GM10266 (cell line): ENCODE results near the gene MKRN2.

Experiments
- DNase-seq: peaks from one replicate; pipeline ENCODE4 v3.0.0; 2012; ENCODE audit errors: extremely low spot score
- CTCF ChIP-seq: IDR thresholded peaks from 2 replicates; pipeline ENCODE4 v1.5.1; 2012; ENCODE audit warnings: mild to moderate bottlenecking, low read depth; ENCODE audit not compliant: control insufficient read depth, insufficient read depth; ENCODE audit errors: missing control alignments

The MKRN2 gene

GRCh38 chr3:12515631-12516030 is 41.3 kb upstream of the MKRN2 start:
- no peak for DNase-seq
- no peak for TF ChIP-seq CTCF

GRCh38 chr3:12516873-12517272 is 40.0 kb upstream of the MKRN2 start:
- TF ChIP-seq CTCF, result no peak
- DNase-seq, result no peak

GRCh38 chr3:12518261-12519028 is 38.4 kb upstream of the MKRN2 start:
- DNase-seq, result no peak
- no peak for TF ChIP-seq CTCF

- DNase-seq, result no peak
- TF ChIP-seq CTCF, result no peak
Measured at GRCh38 chr3:12521010-12521409, 35.9 kb upstream of the MKRN2 start.

GRCh38 chr3:12522721-12523120 is 34.2 kb upstream of the MKRN2 start:
- no peak for DNase-seq

GRCh38 chr3:12527757-12528143 is 29.1 kb upstream of the MKRN2 start:
- no peak for TF ChIP-seq CTCF

More at GRCh38 chr3:12522721-12523120, 34.2 kb upstream of the MKRN2 start:
- no peak for TF ChIP-seq CTCF

GRCh38 chr3:12532182-12532581 is 24.7 kb upstream of the MKRN2 start:
- no peak for DNase-seq
- TF ChIP-seq CTCF, result no peak

More at GRCh38 chr3:12527757-12528143, 29.1 kb upstream of the MKRN2 start:
- DNase-seq, result no peak
